Fibroblast of pulmonary artery (primary cell): Measurements from ENCODE around the gene COL4A1.

Experiments
- DNase-seq: peaks from one replicate; pipeline ENCODE4 v3.0.0-alpha.2; 2010; ENCODE audit warnings: low read depth
- H3K4me3 ChIP-seq: replicated peaks from 2 replicates; pipeline ENCODE4 v1.5.1; 2011; ENCODE audit warnings: low read depth, mild to moderate bottlenecking, control low read depth, low read length, moderate library complexity
- TF ChIP-seq, protein P1 (sequence below): IDR thresholded peaks from 2 replicates; pipeline ENCODE4 v1.5.1; 2011; ENCODE audit warnings: mild to moderate bottlenecking, control low read depth, low read length, inconsistent platforms; ENCODE audit errors: missing control alignments

Gene COL4A1

DNA sequence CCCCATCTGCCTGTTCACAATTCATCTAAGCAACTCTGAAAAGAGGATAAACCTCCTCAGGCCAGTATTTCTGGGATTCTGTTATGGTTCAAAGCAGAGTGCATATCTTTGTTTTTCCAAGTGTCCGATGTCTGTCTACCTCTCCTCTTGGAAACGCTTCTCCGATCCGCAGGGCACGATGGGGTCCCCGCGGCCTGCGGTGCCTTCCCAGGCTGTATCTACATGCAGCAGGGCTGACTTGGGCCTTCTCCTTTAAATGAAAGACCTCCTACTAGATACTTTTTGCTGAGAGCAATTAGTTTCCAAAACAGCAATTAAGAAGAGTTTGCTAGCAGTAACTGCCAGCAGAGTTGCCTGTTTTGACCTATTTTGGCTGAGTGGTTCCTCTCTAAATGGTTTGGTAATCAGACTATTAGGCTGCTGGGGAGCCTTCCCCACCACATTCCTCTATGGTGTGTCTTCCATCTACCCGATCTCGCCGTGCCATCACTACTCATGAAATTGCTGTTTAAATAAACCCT is 23.6 kb upstream of the COL4A1 start:
- no peak for DNase-seq
- H3K4me3 ChIP-seq = peak overlapping the region; percentile 18
- TF ChIP-seq, protein P1, sequence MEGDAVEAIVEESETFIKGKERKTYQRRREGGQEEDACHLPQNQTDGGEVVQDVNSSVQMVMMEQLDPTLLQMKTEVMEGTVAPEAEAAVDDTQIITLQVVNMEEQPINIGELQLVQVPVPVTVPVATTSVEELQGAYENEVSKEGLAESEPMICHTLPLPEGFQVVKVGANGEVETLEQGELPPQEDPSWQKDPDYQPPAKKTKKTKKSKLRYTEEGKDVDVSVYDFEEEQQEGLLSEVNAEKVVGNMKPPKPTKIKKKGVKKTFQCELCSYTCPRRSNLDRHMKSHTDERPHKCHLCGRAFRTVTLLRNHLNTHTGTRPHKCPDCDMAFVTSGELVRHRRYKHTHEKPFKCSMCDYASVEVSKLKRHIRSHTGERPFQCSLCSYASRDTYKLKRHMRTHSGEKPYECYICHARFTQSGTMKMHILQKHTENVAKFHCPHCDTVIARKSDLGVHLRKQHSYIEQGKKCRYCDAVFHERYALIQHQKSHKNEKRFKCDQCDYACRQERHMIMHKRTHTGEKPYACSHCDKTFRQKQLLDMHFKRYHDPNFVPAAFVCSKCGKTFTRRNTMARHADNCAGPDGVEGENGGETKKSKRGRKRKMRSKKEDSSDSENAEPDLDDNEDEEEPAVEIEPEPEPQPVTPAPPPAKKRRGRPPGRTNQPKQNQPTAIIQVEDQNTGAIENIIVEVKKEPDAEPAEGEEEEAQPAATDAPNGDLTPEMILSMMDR = no peak

DNA sequence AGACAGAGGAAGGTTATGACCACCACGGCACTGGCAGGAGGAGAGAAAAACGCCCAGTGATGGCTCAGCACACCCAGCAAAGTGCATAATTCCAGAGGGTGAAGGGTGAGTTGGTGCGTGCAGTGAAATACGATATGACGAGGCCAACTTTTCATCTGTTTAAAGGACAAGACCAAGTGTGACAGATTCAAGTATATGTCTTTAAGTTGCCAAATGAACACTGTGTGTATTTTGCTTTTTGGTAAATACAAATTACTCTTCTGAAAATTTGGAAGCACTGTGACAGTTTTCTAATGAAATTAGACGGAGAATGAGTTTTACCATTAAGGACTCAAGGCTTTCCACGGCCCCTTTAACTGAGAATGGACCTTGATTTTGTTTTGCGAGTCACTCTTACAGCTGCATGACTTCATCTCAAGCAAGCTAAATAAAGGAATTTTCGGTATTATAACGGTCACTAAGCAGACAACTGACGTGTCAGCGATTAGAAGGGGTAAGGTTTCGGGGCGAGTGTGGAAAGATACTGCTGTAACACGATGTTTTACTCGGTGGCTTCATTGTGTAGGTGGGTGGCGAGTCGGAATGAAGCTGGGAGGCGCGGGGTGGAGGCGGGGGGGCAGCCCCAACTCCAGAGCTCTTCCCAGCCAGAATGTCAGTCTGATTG is 23.0 kb upstream of the COL4A1 start:
- peak overlapping the region; percentile 18 for H3K4me3 ChIP-seq
- TF ChIP-seq, protein P1 = no peak
- peak; percentile 64 for DNase-seq

DNA sequence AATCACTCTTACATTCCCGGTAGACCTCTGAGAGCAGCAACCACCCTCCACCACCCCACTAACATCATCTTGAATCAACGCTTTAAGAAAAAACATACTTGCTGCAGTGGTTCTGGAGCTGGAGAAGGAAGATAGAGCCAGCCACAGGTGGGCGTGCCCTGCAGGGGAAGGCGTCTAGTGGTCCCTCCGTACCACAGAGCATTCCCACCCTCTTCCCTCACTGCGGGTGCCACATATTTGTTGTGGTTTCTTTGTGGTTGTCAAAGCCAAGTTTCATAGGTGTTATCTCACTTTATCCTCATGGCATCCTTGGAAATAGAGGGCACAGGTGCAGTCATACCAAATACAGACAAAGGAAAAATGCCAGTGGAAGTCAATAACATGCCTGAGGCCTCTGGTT is 22.3 kb upstream of the COL4A1 start:
- TF ChIP-seq, protein P1 = no peak
- DNase-seq = no peak
- H3K4me3 ChIP-seq = no peak overlapping the region

DNA sequence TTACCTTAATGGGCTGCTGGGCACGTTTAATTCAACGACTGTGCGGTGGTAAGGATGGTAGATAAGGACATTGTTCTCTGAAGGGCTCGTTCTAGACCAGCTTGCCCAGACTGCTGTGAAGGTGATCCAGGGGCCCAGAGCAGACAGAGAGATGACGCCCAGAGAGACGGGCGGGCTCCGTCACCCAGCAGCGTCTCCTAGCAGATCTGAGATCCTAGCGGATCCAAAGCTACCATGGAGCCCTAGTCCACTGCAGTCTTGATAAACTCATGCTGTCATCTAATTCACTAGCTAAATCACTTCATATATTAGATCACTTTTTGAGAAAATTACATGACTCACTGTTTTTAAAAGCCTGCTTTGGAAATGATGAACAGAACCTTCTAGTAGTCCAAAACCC is 21.6 kb upstream of the COL4A1 start:
- no peak overlapping the region for H3K4me3 ChIP-seq
- TF ChIP-seq, protein P1 = no peak
- DNase-seq = no peak

DNA sequence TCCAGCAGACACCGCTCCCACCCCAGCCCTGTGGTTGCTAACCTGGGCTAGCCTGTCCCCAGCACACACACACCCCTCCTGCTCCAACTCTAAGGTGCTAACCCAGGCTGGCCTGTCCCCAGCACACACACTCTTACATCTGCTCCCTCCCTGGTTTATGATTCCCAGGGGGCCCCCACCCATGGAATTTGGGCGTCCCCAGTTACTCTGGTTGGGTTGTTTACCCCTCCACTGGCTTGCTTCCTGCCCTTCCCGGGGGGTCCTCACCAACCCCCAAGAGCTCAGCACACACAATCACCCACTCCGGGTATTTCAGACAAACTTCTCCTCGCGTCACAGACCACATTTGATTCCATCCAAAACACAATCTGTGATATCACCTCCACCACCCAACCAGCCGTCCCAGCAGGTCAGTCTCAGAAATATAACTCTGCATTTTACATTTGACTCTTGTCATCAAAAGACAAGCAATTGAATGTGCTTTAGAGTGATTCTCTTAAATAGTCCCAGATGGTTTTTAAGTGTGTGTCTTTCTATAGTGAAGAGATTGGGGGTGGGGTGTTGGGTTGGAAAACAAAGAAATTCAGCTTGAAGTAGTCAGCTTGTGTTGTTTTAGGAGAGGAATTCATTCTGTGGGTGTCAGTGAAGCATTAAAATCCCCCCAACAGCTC is 20.2 kb upstream of the COL4A1 start:
- DNase-seq = no peak

DNA sequence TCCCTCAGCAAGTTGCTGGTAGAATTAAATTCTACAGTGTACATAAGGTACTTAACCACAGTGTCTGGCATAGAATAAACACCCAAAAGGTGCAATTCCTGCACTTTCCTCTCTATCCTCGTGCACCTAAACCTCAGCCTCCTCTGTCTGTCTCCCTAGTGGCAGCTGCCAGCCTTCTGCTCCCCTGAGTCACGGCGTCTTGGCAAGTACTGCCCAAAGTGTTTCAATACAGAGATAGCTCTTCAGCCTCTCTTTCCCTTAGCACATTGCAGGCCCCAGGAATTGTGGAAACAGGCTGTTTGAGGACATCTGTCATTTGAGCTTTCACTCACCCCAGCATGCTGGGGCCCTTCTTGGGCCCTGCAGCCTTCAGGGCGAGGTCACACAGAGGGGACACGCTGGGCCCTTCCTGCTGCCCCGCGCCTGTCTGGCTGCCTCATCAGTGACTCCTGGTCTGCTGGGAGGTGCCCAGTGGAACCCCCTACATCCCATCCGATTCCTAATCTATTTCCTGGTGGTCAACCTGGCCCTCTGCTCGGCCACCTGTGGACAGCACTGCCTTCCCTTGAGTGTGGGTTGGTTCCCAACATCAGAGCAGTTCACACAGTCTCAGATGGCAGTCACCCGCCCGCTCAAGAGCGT is 19.4 kb upstream of the COL4A1 start:
- TF ChIP-seq, protein P1 = no peak
- no peak overlapping the region for H3K4me3 ChIP-seq
- DNase-seq = no peak

More for the DNA sequence above, 20.2 kb upstream of the COL4A1 start:
- TF ChIP-seq, protein P1 = no peak
- no peak overlapping the region for H3K4me3 ChIP-seq
